Cerebellar nuclear complex (tissue), 1 donor: ENCODE data around the gene RUVBL1.
"Not testable (repeated sequence)": the region's sequence is repeated elsewhere in the genome, so short reads cannot be mapped to it uniquely, and the experiment has no call there.

Experiments
- DNase-seq, 2 experiments: peaks; one replicate each; lab custom pipeline; 2025; lab: John Stamatoyannopoulos, UW

Gene RUVBL1

GRCh38 chr3:128123538-128124368 is at the start of gene RUVBL1:
Gene RUVBL1, minus strand, starts transcription at chr3:128123812. Its CDS starts 88 bp downstream, at chr3:128123724.
- peak; percentile 87 to 88 for DNase-seq

GRCh38 chr3:128173200-128173599 is 49.6 kb upstream of the RUVBL1 start:
- no peak for DNase-seq

- DNase-seq: no peak
These were observed 47.4 kb upstream of the RUVBL1 start for GRCh38 chr3:128170866-128171516.

- no peak for DNase-seq
These were observed 45.2 kb upstream of the RUVBL1 start for GRCh38 chr3:128168836-128169235.

GRCh38 chr3:128167973-128168674 is 44.5 kb upstream of the RUVBL1 start:
- DNase-seq: no peak

- DNase-seq: no peak
These were observed 44.0 kb upstream of the RUVBL1 start for GRCh38 chr3:128167646-128167972.

GRCh38 chr3:128166971-128167453 is 43.4 kb upstream of the RUVBL1 start:
- DNase-seq: no peak

GRCh38 chr3:128163432-128163831 is 39.8 kb upstream of the RUVBL1 start:
- no peak for DNase-seq

- DNase-seq: no peak
These were observed 37.0 kb upstream of the RUVBL1 start for GRCh38 chr3:128160661-128161060.

- no peak for DNase-seq
These were observed 32.2 kb upstream of the RUVBL1 start for GRCh38 chr3:128155616-128156360.

GRCh38 chr3:128154354-128154753 is 30.7 kb upstream of the RUVBL1 start:
- DNase-seq: not testable (repeated sequence)

GRCh38 chr3:128153156-128154041 is 29.8 kb upstream of the RUVBL1 start, which contains the start of gene EEFSEC:
Gene EEFSEC, plus strand, starts transcription at chr3:128153481. Its CDS starts 27 bp downstream, at chr3:128153508.
- peak in 1 of 2 experiments; percentile 12 for DNase-seq

GRCh38 chr3:128152419-128153155 is 29.0 kb upstream of the RUVBL1 start:
- DNase-seq: no peak

- no peak for DNase-seq
These were observed 28.2 kb upstream of the RUVBL1 start for GRCh38 chr3:128151758-128152274.

- DNase-seq: no peak
These were observed 26.0 kb upstream of the RUVBL1 start for GRCh38 chr3:128149650-128150049.

- no peak for DNase-seq
These were observed 22.6 kb upstream of the RUVBL1 start for GRCh38 chr3:128146201-128146600.

- no peak for DNase-seq
These were observed 21.7 kb upstream of the RUVBL1 start for GRCh38 chr3:128145279-128145678.

- no peak for DNase-seq
These were observed 21.0 kb upstream of the RUVBL1 start for GRCh38 chr3:128144512-128145187.

- no peak for DNase-seq
These were observed 19.9 kb upstream of the RUVBL1 start for GRCh38 chr3:128143496-128143895.
